Subcutaneous abdominal adipose tissue (tissue), 5 donors: ENCODE data around the gene MANSC4.

Experiments used
- H3K27ac ChIP-seq: one replicate; pipeline ENCODE4 v1.7.0; 2013; ENCODE audit warnings: low read depth, mild to moderate bottlenecking, inconsistent platforms, low read length, moderate library complexity
- H3K27me3 ChIP-seq, 5 donors: one replicate each; pipeline ENCODE4 v1.7.0; 2013; ENCODE audit warnings: low read length in 5 of 5, inconsistent platforms in 1 of 5; ENCODE audit not compliant: control insufficient read depth in 5 of 5, insufficient read depth in 4 of 5
- H3K36me3 ChIP-seq, 5 donors: one replicate each; pipeline ENCODE4 v1.7.0; 2013; ENCODE audit warnings: low read length in 5 of 5; ENCODE audit not compliant: control insufficient read depth in 5 of 5, insufficient read depth in 5 of 5
- H3K4me1 ChIP-seq, 5 donors: one replicate each; pipeline ENCODE4 v1.7.0; 2013; ENCODE audit warnings: low read length in 5 of 5, mild to moderate bottlenecking in 3 of 5, moderate library complexity in 1 of 5; ENCODE audit not compliant: control insufficient read depth in 5 of 5, insufficient read depth in 5 of 5
- H3K4me3 ChIP-seq, 5 donors: one replicate each; pipeline ENCODE4 v1.7.0; 2013; ENCODE audit warnings: low read length in 5 of 5, low read depth in 1 of 5
- H3K9ac ChIP-seq, 5 donors: one replicate each; pipeline ENCODE4 v1.7.0; 2013; ENCODE audit warnings: low read length in 5 of 5, mild to moderate bottlenecking in 4 of 5, moderate library complexity in 3 of 5
- H3K9me3 ChIP-seq, 5 donors: one replicate each; pipeline ENCODE4 v1.7.0; 2013; ENCODE audit warnings: low read length in 5 of 5; ENCODE audit not compliant: control insufficient read depth in 5 of 5
- donor health status: healthy.
- donor health status: healthy.
- donor health status: healthy.
- donor health status: healthy.
- donor health status: healthy.

Gene MANSC4

DNA sequence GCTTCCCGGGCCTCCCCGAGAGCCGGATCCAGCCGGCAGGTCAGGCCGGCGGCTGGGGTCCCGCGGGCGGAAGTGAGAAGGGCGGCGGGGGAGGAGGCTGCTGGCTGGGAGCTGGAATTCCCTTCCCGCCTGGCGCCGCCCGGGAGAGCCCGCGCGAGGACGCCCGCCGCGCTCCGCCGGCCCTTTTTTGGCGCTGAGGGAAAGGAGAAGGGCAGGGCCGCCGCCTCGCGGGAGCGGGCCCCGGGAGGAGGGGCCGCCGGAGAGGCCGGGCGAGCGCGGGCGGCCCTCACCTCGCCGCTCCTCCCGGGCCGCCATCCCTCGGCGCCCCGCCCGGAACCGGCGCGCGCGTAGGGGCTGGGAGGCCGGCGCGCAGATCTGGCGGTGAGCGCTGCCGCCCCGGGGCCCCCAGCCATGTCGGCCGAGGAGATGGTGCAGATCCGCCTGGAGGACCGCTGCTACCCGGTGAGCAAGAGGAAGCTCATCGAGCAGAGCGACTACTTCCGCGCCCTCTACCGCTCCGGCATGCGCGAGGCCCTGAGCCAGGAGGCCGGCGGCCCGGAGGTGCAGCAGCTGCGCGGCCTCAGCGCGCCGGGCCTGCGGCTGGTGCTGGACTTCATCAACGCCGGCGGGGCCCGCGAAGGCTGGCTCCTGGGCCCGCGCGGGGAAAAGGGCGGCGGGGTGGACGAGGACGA lies at the start of gene MANSC4, which contains the start of gene KLHL42:
MANSC4 (minus strand) TSS at position 317 of the 692 bp plus-strand sequence. CDS start 8,960 bp downstream, outside the sequence.
KLHL42 (plus strand) TSS at position 314 of the 692 bp plus-strand sequence; CDS start at position 412, 98 bp downstream.
- Histone ChIP-seq H3K4me3 (peak within 1 kb of the TSS; percentile 79 to 89 (median 84)), H3K9ac (peak within 1 kb of the TSS; percentile 53 to 88 (median 74)), H3K36me3 (no peaks in the 10 kb centered on the region), H3K27me3 (no peaks in the 10 kb centered on the region), H3K4me1 (peaks cover 5 to 25% (median 20%) of the 10 kb centered on the region in 5 donors), H3K27ac (peak within 1 kb of the TSS; percentile 17), H3K9me3 (no peaks in the 10 kb centered on the region)

- Histone ChIP-seq H3K27ac (no peak overlapping the region), H3K27me3 (no peaks in the 10 kb centered on the region)
These were observed 48.2 kb upstream of the MANSC4 start for GRCh38 chr12:27828196-27828595.

GRCh38 chr12:27826076-27826475 lies 46.0 kb upstream of the MANSC4 start:
- Histone ChIP-seq H3K27me3 (no peaks in the 10 kb centered on the region), H3K4me3 (no peak overlapping the region), H3K36me3 (no peaks in the 10 kb centered on the region), H3K9ac (no peak overlapping the region), H3K27ac (no peak overlapping the region), H3K9me3 (no peaks in the 10 kb centered on the region), H3K4me1 (peaks cover 0 to 3% (median 2%) of the 10 kb centered on the region in 5 donors)

More at GRCh38 chr12:27828196-27828595, 48.2 kb upstream of the MANSC4 start:
- H3K4me1 ChIP-seq, result peaks cover 0 to 9% (median 0%) of the 10 kb centered on the region in 5 donors
- no peak overlapping the region for H3K4me3 ChIP-seq
- no peaks in the 10 kb centered on the region for H3K36me3 ChIP-seq
- no peak overlapping the region for H3K9ac ChIP-seq
- H3K9me3 ChIP-seq, result no peaks in the 10 kb centered on the region

DNA sequence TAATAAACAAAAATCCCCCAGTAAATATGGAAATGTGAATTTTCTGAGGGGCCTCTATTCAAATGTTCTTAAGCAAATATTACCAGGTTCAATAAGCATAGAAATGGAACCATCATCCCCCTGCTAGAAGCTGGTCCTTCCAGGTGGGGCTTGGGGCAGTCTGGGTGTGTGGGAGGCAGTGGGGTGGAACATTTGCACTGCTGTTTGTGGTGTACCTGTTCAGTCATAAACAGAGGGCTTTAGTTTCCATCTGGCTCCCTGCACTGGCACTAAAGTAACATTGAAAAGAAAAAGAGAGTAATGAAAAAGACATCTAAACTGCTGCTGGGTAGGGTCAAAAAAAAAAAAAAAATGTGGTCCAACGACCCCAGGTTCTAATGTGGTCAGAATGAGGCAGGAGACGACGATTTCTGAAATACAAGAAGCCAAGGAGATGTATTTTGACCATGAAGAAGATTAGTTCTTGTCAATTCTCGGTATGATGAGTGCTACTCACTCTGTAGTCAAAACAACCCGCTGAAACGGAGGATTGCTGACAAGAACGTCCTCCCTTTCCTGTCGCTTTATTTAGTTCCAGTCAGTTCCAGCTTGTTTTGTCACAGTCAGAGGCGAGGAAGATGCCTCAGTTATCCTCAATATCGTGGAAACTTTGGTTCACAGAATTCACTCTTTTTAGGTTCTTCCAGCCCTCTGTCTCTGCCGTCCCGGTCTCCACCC lies 44.2 kb upstream of the MANSC4 start:
- Histone ChIP-seq H3K9ac (no peak overlapping the region), H3K4me1 (peaks cover 0 to 3% (median 2%) of the 10 kb centered on the region in 5 donors), H3K9me3 (no peaks in the 10 kb centered on the region), H3K27ac (no peak overlapping the region), H3K27me3 (no peaks in the 10 kb centered on the region), H3K4me3 (no peak overlapping the region), H3K36me3 (no peaks in the 10 kb centered on the region)

DNA sequence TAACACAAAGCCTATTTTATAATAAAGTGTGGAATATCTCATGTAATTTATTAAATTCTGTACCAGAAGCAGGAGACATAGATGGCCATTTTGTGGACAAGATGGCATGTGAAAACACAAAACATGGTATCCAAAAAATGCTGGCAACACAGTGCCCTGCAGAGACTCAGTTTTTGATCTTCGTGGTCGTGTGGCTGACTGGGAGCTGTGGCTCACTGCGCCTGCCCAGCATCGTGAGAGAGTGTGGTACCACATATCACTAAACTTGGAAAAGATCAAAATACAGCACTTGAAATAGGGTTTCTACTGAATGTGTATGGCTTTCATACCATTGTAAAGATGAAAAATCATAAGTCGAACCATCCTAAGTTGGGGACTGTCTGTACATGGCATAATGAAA lies 43.0 kb upstream of the MANSC4 start:
- Histone ChIP-seq H3K9me3 (no peaks in the 10 kb centered on the region), H3K9ac (no peak overlapping the region), H3K4me1 (peaks cover 0 to 3% (median 2%) of the 10 kb centered on the region in 5 donors), H3K4me3 (no peak overlapping the region), H3K27me3 (no peaks in the 10 kb centered on the region), H3K36me3 (no peaks in the 10 kb centered on the region), H3K27ac (no peak overlapping the region)

GRCh38 chr12:27822076-27822712 lies 42.2 kb upstream of the MANSC4 start:
- Histone ChIP-seq H3K4me1 (peaks cover 0 to 3% (median 2%) of the 10 kb centered on the region in 5 donors), H3K27ac (no peak overlapping the region), H3K4me3 (no peak overlapping the region)

DNA sequence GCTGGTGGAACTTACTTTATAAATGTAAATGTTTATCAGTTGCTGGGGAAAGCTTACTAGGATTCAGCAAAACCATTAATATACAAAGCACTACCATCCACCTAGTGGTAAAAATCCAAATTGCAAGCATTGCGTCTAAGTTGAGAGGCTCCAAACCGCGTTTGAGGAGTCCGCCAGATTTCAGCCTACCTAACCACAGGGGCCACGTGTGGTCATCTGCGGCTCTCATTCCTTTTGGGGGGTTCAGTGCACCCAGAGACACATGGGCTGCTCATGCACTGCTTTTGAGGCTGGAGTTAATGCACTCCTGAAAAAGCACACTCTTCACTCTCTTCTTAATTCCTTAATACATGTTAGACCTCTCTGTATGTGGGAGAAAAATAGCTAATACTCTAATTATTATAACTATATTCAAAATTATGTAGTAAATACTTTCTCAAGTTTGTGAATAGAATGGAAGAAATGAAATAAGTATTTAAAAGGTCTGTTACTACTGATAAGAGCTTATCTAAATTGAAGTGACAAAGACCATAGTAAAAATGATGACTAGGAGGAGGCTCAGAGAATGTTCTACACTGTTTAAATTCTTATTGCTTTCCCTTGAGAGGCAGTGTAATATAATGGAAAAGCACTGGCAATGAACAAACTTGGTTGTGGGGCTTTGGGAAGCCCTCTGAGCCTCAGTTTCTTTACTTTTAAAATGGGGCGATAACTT lies 41.4 kb upstream of the MANSC4 start:
- Histone ChIP-seq H3K36me3 (no peaks in the 10 kb centered on the region), H3K9me3 (no peaks in the 10 kb centered on the region), H3K4me3 (peak overlapping the region in 1 of 5 donors; percentile 46), H3K27ac (no peak overlapping the region), H3K9ac (no peak overlapping the region), H3K4me1 (peaks cover 0 to 3% (median 2%) of the 10 kb centered on the region in 5 donors), H3K27me3 (no peaks in the 10 kb centered on the region)

More at GRCh38 chr12:27822076-27822712, 42.2 kb upstream of the MANSC4 start:
- no peak overlapping the region for H3K9ac ChIP-seq
- no peaks in the 10 kb centered on the region for H3K9me3 ChIP-seq
- H3K36me3 ChIP-seq, result no peaks in the 10 kb centered on the region
- H3K27me3 ChIP-seq, result no peaks in the 10 kb centered on the region

GRCh38 chr12:27820564-27820963 lies 40.5 kb upstream of the MANSC4 start:
- Histone ChIP-seq H3K36me3 (no peaks in the 10 kb centered on the region), H3K9ac (no peak overlapping the region), H3K4me3 (no peak overlapping the region), H3K27ac (no peak overlapping the region), H3K27me3 (no peaks in the 10 kb centered on the region), H3K9me3 (no peaks in the 10 kb centered on the region), H3K4me1 (peaks cover 0 to 3% (median 2%) of the 10 kb centered on the region in 5 donors)

GRCh38 chr12:27818401-27818918 lies 38.4 kb upstream of the MANSC4 start:
- H3K36me3 ChIP-seq, result no peaks in the 10 kb centered on the region
- H3K9ac ChIP-seq, result no peak overlapping the region
- H3K4me1 ChIP-seq, result peaks cover 0 to 3% (median 2%) of the 10 kb centered on the region in 5 donors
- no peaks in the 10 kb centered on the region for H3K9me3 ChIP-seq
- no peak overlapping the region for H3K27ac ChIP-seq
- no peak overlapping the region for H3K4me3 ChIP-seq
- H3K27me3 ChIP-seq, result peaks cover 0 to 1% (median 0%) of the 10 kb centered on the region in 5 donors
